ENCODE results near the gene LRIT1. TPM values are rescaled to one million over a fixed set of nuclear protein-coding genes. Genes with fewer than 3 reads are reported as not detected.

LRIT1 gene
- polyA plus RNA-seq, 1 of the 3 experiments (the other 2 are of a cell fraction) = not detected

DNA sequence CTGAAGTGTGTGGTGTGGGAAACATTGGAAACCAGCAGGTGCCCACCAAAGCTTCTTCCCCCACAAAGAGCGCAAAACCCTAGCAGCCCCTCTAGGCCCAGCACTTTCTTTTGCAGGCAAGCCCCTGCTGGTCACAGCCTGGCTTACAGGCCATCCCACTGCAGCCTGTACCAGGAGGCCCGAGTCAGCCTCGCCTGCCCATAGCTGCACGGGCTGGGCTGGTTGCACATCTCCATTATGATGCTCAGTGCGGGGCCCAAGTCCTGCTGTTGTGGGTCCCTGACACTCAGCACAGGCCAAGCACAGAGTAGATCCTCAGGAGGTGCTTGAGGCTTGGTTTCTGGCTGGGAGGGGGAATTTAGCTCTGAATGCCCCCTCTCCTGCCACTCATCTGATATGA lies 39.0 kb downstream of the LRIT1 start:
- Histone ChIP-seq H2AFZ (ENCODE audit: low read depth) (no peak overlapping the region), H4K20me1 (ENCODE audit: insufficient read depth) (no peaks in the 10 kb centered on the region), H3K9me2 (no peaks in the 10 kb centered on the region), H3K4me1 (ENCODE audit: control insufficient read depth in 1 of 2, insufficient read depth in 2 of 2, low read depth in 1 of 2, low read length in 1 of 2) (no peaks in the 10 kb centered on the region), H3K27ac (ENCODE audit: low read depth in 2 of 2, low read length in 1 of 2) (no peak overlapping the region), H3K9ac (no peak overlapping the region), H3K27me3 (ENCODE audit: insufficient read depth) (no peaks in the 10 kb centered on the region), H3K36me3 (replicated peaks in 1 of 2; ENCODE audit: control insufficient read depth in 1 of 2, insufficient read depth in 2 of 2, low read length in 1 of 2) (no peaks in the 10 kb centered on the region), H3K4me2 (no peak overlapping the region), H3K9me3 (no peaks in the 10 kb centered on the region), H3K4me3 (ENCODE audit: low read depth in 2 of 2, low read length in 1 of 2) (no peak overlapping the region), H3F3A (replicated peaks; ENCODE audit: insufficient read depth) (no peaks in the 10 kb centered on the region), H3K79me2 (ENCODE audit: insufficient read depth) (no peaks in the 10 kb centered on the region)
- DNase-seq = no peak
- TF ChIP-seq GABPA (IDR thresholded peaks at IDR 0.05; ENCODE audit: low read depth) (no peak), RCOR1 (IDR thresholded peaks at IDR 0.05; ENCODE audit: low read length) (no peak), NRF1 (IDR thresholded peaks at IDR 0.05; ENCODE audit: low read depth, low read length) (no peak), TCF12 (IDR thresholded peaks at IDR 0.05) (no peak), RAD21 (IDR thresholded peaks at IDR 0.05; ENCODE audit: low read length) (no peak), POLR2AphosphoS5 (IDR thresholded peaks at IDR 0.05; ENCODE audit: low read depth, low read length) (no peak), RFX5 (IDR thresholded peaks at IDR 0.05; ENCODE audit: low read length) (no peak), TAF1 (IDR thresholded peaks at IDR 0.05; ENCODE audit: borderline replicate concordance, low read depth, low read length) (no peak), NFIC (IDR thresholded peaks at IDR 0.05; ENCODE audit: borderline replicate concordance) (no peak), EP300 (IDR thresholded peaks at IDR 0.05; ENCODE audit: borderline replicate concordance in 1 of 2, low read depth in 1 of 2, low read length in 1 of 2) (no peak), SIN3A (IDR thresholded peaks at IDR 0.05; ENCODE audit: borderline replicate concordance, low read depth, low read length) (no peak), JUND (IDR thresholded peaks at IDR 0.05) (no peak), ELF1 (IDR thresholded peaks at IDR 0.05) (no peak), GATA2 (CRISPR knock-in tag; IDR thresholded peaks at IDR 0.05) (no peak)
- TF ChIP-seq, protein P1, sequence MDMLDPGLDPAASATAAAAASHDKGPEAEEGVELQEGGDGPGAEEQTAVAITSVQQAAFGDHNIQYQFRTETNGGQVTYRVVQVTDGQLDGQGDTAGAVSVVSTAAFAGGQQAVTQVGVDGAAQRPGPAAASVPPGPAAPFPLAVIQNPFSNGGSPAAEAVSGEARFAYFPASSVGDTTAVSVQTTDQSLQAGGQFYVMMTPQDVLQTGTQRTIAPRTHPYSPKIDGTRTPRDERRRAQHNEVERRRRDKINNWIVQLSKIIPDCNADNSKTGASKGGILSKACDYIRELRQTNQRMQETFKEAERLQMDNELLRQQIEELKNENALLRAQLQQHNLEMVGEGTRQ (IDR thresholded peaks at IDR 0.05; ENCODE audit: borderline replicate concordance, low read depth, low read length) = no peak
- TF ChIP-seq, protein P2, sequence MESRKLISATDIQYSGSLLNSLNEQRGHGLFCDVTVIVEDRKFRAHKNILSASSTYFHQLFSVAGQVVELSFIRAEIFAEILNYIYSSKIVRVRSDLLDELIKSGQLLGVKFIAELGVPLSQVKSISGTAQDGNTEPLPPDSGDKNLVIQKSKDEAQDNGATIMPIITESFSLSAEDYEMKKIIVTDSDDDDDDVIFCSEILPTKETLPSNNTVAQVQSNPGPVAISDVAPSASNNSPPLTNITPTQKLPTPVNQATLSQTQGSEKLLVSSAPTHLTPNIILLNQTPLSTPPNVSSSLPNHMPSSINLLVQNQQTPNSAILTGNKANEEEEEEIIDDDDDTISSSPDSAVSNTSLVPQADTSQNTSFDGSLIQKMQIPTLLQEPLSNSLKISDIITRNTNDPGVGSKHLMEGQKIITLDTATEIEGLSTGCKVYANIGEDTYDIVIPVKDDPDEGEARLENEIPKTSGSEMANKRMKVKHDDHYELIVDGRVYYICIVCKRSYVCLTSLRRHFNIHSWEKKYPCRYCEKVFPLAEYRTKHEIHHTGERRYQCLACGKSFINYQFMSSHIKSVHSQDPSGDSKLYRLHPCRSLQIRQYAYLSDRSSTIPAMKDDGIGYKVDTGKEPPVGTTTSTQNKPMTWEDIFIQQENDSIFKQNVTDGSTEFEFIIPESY (IDR thresholded peaks at IDR 0.05; ENCODE audit: borderline replicate concordance, low read depth) = no peak
- TF ChIP-seq, protein P3, sequence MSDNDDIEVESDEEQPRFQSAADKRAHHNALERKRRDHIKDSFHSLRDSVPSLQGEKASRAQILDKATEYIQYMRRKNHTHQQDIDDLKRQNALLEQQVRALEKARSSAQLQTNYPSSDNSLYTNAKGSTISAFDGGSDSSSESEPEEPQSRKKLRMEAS (IDR thresholded peaks at IDR 0.05; ENCODE audit: low read depth) = no peak
- TF ChIP-seq, protein P4, sequence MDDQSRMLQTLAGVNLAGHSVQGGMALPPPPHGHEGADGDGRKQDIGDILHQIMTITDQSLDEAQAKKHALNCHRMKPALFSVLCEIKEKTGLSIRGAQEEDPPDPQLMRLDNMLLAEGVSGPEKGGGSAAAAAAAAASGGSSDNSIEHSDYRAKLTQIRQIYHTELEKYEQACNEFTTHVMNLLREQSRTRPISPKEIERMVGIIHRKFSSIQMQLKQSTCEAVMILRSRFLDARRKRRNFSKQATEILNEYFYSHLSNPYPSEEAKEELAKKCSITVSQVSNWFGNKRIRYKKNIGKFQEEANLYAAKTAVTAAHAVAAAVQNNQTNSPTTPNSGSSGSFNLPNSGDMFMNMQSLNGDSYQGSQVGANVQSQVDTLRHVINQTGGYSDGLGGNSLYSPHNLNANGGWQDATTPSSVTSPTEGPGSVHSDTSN (IDR thresholded peaks at IDR 0.05) = no peak
- ChIA-PET CTCF (interaction anchor here (2.0 kb wide), 1 partner anchor 54 kb away, joined by 9 read pairs; no protein-coding TSS in a partner anchor), POLR2A (no interaction called here)
- 60% methylated on average over 4 of the region's 5 CpGs for WGBS (ENCODE audit: low lambda C conversion rate)
